Neuronal stem cell (in vitro differentiated cells): ENCODE results near the gene SLC17A2.

Experiments used
- DNase-seq: peaks from one replicate; pipeline ENCODE4 v3.0.0-alpha.2; 2013; ENCODE audit warnings: low spot score
- H2AFZ ChIP-seq: one replicate; pipeline ENCODE4 v1.6.1; 2013; ENCODE audit warnings: mild to moderate bottlenecking, low read length, inconsistent platforms
- H2AK5ac ChIP-seq: 2 replicates; pipeline ENCODE4 v1.6.1; 2013; ENCODE audit warnings: low read depth, mild to moderate bottlenecking, inconsistent platforms, low read length, moderate library complexity, mixed read lengths
- H2BK120ac ChIP-seq: 2 replicates; pipeline ENCODE4 v1.6.1; 2013; ENCODE audit warnings: low read depth, mild to moderate bottlenecking, inconsistent platforms, low read length, moderate library complexity, mixed read lengths
- H2BK12ac ChIP-seq: one replicate; pipeline ENCODE4 v1.6.1; 2013; ENCODE audit warnings: low read length, inconsistent platforms
- H2BK15ac ChIP-seq: 2 replicates; pipeline ENCODE4 v1.6.1; 2013; ENCODE audit warnings: mild to moderate bottlenecking, low read length, inconsistent platforms, mixed read lengths
- H2BK5ac ChIP-seq: one replicate; pipeline ENCODE4 v1.6.1; 2013; ENCODE audit warnings: inconsistent platforms, mild to moderate bottlenecking, low read length, moderate library complexity
- H3K14ac ChIP-seq: one replicate; pipeline ENCODE4 v1.6.1; 2013; ENCODE audit warnings: low read length, inconsistent platforms
- H3K18ac ChIP-seq: 2 replicates; pipeline ENCODE4 v1.6.1; 2013; ENCODE audit warnings: low read length, inconsistent platforms
- H3K23ac ChIP-seq: 2 replicates; pipeline ENCODE4 v1.6.1; 2013; ENCODE audit warnings: low read depth, mild to moderate bottlenecking, mixed read lengths, low read length, inconsistent platforms; ENCODE audit not compliant: poor library complexity
- H3K27ac ChIP-seq: replicated peaks from 3 replicates; pipeline ENCODE4 v1.5.1; 2013; ENCODE audit warnings: low read length, inconsistent platforms
- H3K27me3 ChIP-seq, 3 experiments: 2 replicates each; pipeline ENCODE4 v1.6.1; 2013; ENCODE audit warnings: low read length in 3 of 3, mild to moderate bottlenecking in 2 of 3, inconsistent platforms in 1 of 3, low read depth in 1 of 3, mixed read lengths in 1 of 3, moderate library complexity in 1 of 3; ENCODE audit not compliant: control insufficient read depth in 3 of 3, insufficient read depth in 3 of 3
- H3K36me3 ChIP-seq, 2 donors: replicated peaks in 1 of 2; 2 replicates each; pipeline ENCODE4 v1.6.1; 2013; ENCODE audit warnings: low read length in 2 of 2; ENCODE audit not compliant: control insufficient read depth in 2 of 2, insufficient read depth in 2 of 2
- H3K4ac ChIP-seq: 2 replicates; pipeline ENCODE4 v1.6.1; 2013; ENCODE audit warnings: inconsistent platforms, mild to moderate bottlenecking, low read length, moderate library complexity
- H3K4me1 ChIP-seq, 2 donors: 1 replicate in 1 of 2; 2 replicates in 1 of 2; pipeline ENCODE4 v1.6.1; 2013; ENCODE audit warnings: low read length in 2 of 2, low read depth in 1 of 2; ENCODE audit not compliant: control insufficient read depth in 2 of 2, insufficient read depth in 1 of 2
- H3K4me2 ChIP-seq: one replicate; pipeline ENCODE4 v1.6.1; 2013; ENCODE audit warnings: mild to moderate bottlenecking, low read length, inconsistent platforms; ENCODE audit not compliant: insufficient read depth, poor library complexity, severe bottlenecking
- H3K4me3 ChIP-seq, 2 donors: 2 replicates each; pipeline ENCODE4 v1.5.1; 2013; ENCODE audit warnings: low read length in 2 of 2, mild to moderate bottlenecking in 2 of 2, inconsistent platforms in 1 of 2, moderate library complexity in 1 of 2
- H3K79me1 ChIP-seq: one replicate; pipeline ENCODE4 v1.6.1; 2013; ENCODE audit warnings: low read depth, mild to moderate bottlenecking, inconsistent platforms, low read length, moderate library complexity
- H3K9ac ChIP-seq: one replicate; pipeline ENCODE4 v1.6.1; 2013; ENCODE audit warnings: mild to moderate bottlenecking, low read depth, low read length, inconsistent platforms; ENCODE audit not compliant: poor library complexity
- H3K9me3 ChIP-seq, 2 donors: replicated peaks in 1 of 2; 2 replicates each; pipeline versions ENCODE3 to v1.6.1; 2013; ENCODE audit warnings: low read length in 2 of 2, mild to moderate bottlenecking in 2 of 2, inconsistent platforms in 1 of 2, low read depth in 1 of 2, mixed read lengths in 1 of 2, moderate library complexity in 1 of 2; ENCODE audit not compliant: control insufficient read depth in 2 of 2, insufficient read depth in 1 of 2
- H4K8ac ChIP-seq: one replicate; pipeline ENCODE4 v1.6.1; 2013; ENCODE audit warnings: low read depth, mild to moderate bottlenecking, inconsistent platforms, low read length, moderate library complexity
- H4K91ac ChIP-seq: one replicate; pipeline ENCODE4 v1.6.1; 2013; ENCODE audit warnings: low read length, low read depth, mild to moderate bottlenecking, inconsistent platforms; ENCODE audit not compliant: poor library complexity
- WGBS, 2 donors: extraction: QIAGEN DNeasy Blood & Tissue Kit; methylation state at CpG; one replicate each; pipeline ENCODE4 v1.1.7; 2013; ENCODE audit warnings: missing lambda C conversion rate in 2 of 2, mixed read lengths in 1 of 2; ENCODE audit not compliant: insufficient read length in 2 of 2, insufficient replicate concordance in 1 of 2; ENCODE audit errors: extremely low coverage in 2 of 2; 5-methylcytosine and 5-hydroxymethylcytosine counted together

SLC17A2 gene

GRCh38 chr6:25927178-25927577 lies 3.3 kb downstream of the SLC17A2 start:
- no peak overlapping the region for H4K8ac ChIP-seq
- no peak overlapping the region for H3K9ac ChIP-seq

GRCh38 chr6:25925876-25926275 lies 4.6 kb downstream of the SLC17A2 start:
- no peaks in the 10 kb centered on the region for H3K36me3 ChIP-seq
- no CpG with 5 or more reads among the region's 1 CpG for WGBS, 2 donors
- no peak overlapping the region for H2BK12ac ChIP-seq
- no peak overlapping the region for H3K23ac ChIP-seq
- H3K18ac ChIP-seq, result no peak overlapping the region
- H3K9me3 ChIP-seq, result no peaks in the 10 kb centered on the region
- H2BK120ac ChIP-seq, result no peak overlapping the region
- H3K27ac ChIP-seq, result no peak overlapping the region
- H3K4me3 ChIP-seq, result no peak overlapping the region
- H2BK5ac ChIP-seq, result no peak overlapping the region
- no peak overlapping the region for H2AFZ ChIP-seq
- H3K4me1 ChIP-seq, result no peaks in the 10 kb centered on the region
- H3K4me2 ChIP-seq, result no peak overlapping the region
- H4K8ac ChIP-seq, result no peak overlapping the region
- H2BK15ac ChIP-seq, result no peak overlapping the region
- no peak overlapping the region for H3K14ac ChIP-seq
- no peak overlapping the region for H3K4ac ChIP-seq
- no peaks in the 10 kb centered on the region for H3K27me3 ChIP-seq
- no peak for DNase-seq
- no peak overlapping the region for H3K9ac ChIP-seq
- no peaks in the 10 kb centered on the region for H3K79me1 ChIP-seq
- H4K91ac ChIP-seq, result no peak overlapping the region
- H2AK5ac ChIP-seq, result no peak overlapping the region

More at GRCh38 chr6:25927178-25927577, 3.3 kb downstream of the SLC17A2 start:
- Histone ChIP-seq H3K79me1 (no peaks in the 10 kb centered on the region), H3K14ac (no peak overlapping the region), H3K27ac (no peak overlapping the region), H3K4me2 (no peak overlapping the region), H3K4ac (no peak overlapping the region), H3K36me3 (no peaks in the 10 kb centered on the region), H2BK5ac (no peak overlapping the region), H2BK12ac (no peak overlapping the region), H3K4me1 (no peaks in the 10 kb centered on the region), H2BK15ac (no peak overlapping the region), H2AK5ac (no peak overlapping the region), H2BK120ac (no peak overlapping the region), H3K23ac (no peak overlapping the region), H3K9me3 (no peaks in the 10 kb centered on the region), H3K4me3 (no peak overlapping the region), H3K27me3 (no peaks in the 10 kb centered on the region), H3K18ac (no peak overlapping the region), H4K91ac (no peak overlapping the region), H2AFZ (no peak overlapping the region)
- no CpG with 5 or more reads among the region's 2 CpGs for WGBS, 2 donors
- no peak for DNase-seq

- Histone ChIP-seq H3K27me3 (no peaks in the 10 kb centered on the region), H2BK5ac (no peak overlapping the region), H3K4me1 (no peaks in the 10 kb centered on the region), H3K4me2 (no peak overlapping the region), H3K14ac (no peak overlapping the region), H3K36me3 (no peaks in the 10 kb centered on the region), H2BK15ac (no peak overlapping the region), H3K18ac (no peak overlapping the region), H2AFZ (no peak overlapping the region), H3K79me1 (no peaks in the 10 kb centered on the region), H3K4me3 (no peak overlapping the region), H3K23ac (no peak overlapping the region), H3K4ac (no peak overlapping the region), H3K9me3 (peaks cover 0 to 1% of the 10 kb centered on the region in 2 donors), H3K27ac (no peak overlapping the region), H2BK120ac (no peak overlapping the region), H2AK5ac (no peak overlapping the region), H4K8ac (no peak overlapping the region), H3K9ac (no peak overlapping the region), H2BK12ac (no peak overlapping the region), H4K91ac (no peak overlapping the region)
- no CpG with 5 or more reads among the region's 2 CpGs for WGBS, 2 donors
- DNase-seq, result no peak
Observed at GRCh38 chr6:25922301-25922700, 8.2 kb downstream of the SLC17A2 start.

GRCh38 chr6:25921525-25922203 lies 8.8 kb downstream of the SLC17A2 start:
- no peak overlapping the region for H2AFZ ChIP-seq
- no peaks in the 10 kb centered on the region for H3K27me3 ChIP-seq
- H2BK120ac ChIP-seq, result no peak overlapping the region
- no peak overlapping the region for H2AK5ac ChIP-seq
- H2BK15ac ChIP-seq, result no peak overlapping the region
- no peak overlapping the region for H3K14ac ChIP-seq
- no peak for DNase-seq
- no peak overlapping the region for H3K4ac ChIP-seq
- H3K9ac ChIP-seq, result no peak overlapping the region
- H3K4me2 ChIP-seq, result no peak overlapping the region
- H3K79me1 ChIP-seq, result no peaks in the 10 kb centered on the region
- no peak overlapping the region for H4K91ac ChIP-seq
- H4K8ac ChIP-seq, result no peak overlapping the region
- H3K18ac ChIP-seq, result no peak overlapping the region
- H3K27ac ChIP-seq, result no peak overlapping the region
- no peaks in the 10 kb centered on the region for H3K36me3 ChIP-seq
- peaks cover 0 to 1% of the 10 kb centered on the region in 2 donors for H3K9me3 ChIP-seq
- H3K23ac ChIP-seq, result no peak overlapping the region
- no peak overlapping the region for H2BK5ac ChIP-seq
- no peaks in the 10 kb centered on the region for H3K4me1 ChIP-seq
- no peak overlapping the region for H2BK12ac ChIP-seq
- no peak overlapping the region for H3K4me3 ChIP-seq
